K562 (cell line): ENCODE results near the gene ARHGAP28. TPM values are rescaled to one million over a fixed set of nuclear protein-coding genes. Genes with fewer than 3 reads are reported as not detected.

Source experiments
- ATAC-seq: fragments of 200-7000 bp; cut with Tn5 transposase; 3 replicates; pipeline ENCODE4 v1.9.1; 2020; ENCODE audit warnings: moderate library complexity
- BruUV-seq: library from RNA; stranded (reverse); fragments of 400-500 nt; replicated peaks from 2 replicates; lab custom pipeline; 2021; lab: Mats Ljungman, UMichigan
- CTCF ChIA-PET: fragments of 300-600 bp; formaldehyde crosslinking; extraction: SDS; loops from one replicate; lab custom pipeline; 2021; ENCODE audit warnings: low intra/inter-chr PET ratio; lab: Yijun Ruan, JAX
- POLR2A ChIA-PET: fragments of 300-600, 350-650 bp; sonication (Branson Sonifier 250); formaldehyde crosslinking; extraction: SDS; loops from one replicate; lab custom pipeline; 2021; ENCODE audit warnings: antibody characterized with exemption, inconsistent platforms; lab: Yijun Ruan, JAX
- DNase-seq, 4 experiments: peaks; one replicate each; pipeline versions ENCODE4 v3.0.0 to v3.0.0-alpha.2; 2011 to 2018; ENCODE audit warnings: low spot score in 3 of 4, mixed read lengths in 3 of 4; ENCODE audit errors: extremely low read depth in 1 of 4
- FAIRE-seq: peaks from 2 replicates; lab custom pipeline; 2011; peaks lifted over from hg19 to GRCh38; lab: Jason Lieb, UNC
- H2AFZ ChIP-seq: 2 replicates; pipeline ENCODE4 v1.6.0; 2011; ENCODE audit warnings: low read depth, low read length, control low read depth, inconsistent platforms
- H3K27ac ChIP-seq: fragments of 200-600 bp; 3 replicates; pipeline ENCODE4 v1.8.0; 2011; ENCODE audit warnings: low read depth, mild to moderate bottlenecking, control low read depth, inconsistent platforms, low read length, moderate library complexity, mixed read lengths; ENCODE audit errors: extremely low read depth
- H3K27me3 ChIP-seq, 2 experiments: fragments of 300-600 bp in 1 of 2; 2 replicates in 1 of 2; 3 replicates in 1 of 2; pipeline versions ENCODE4 v1.6.0 to v1.8.0; 2011; ENCODE audit warnings: inconsistent platforms in 2 of 2, low read length in 2 of 2, mild to moderate bottlenecking in 1 of 2, mixed read lengths in 1 of 2, moderate library complexity in 1 of 2; ENCODE audit not compliant: control insufficient read depth in 2 of 2, insufficient read depth in 2 of 2
- H3K36me3 ChIP-seq: fragments of 300-600 bp; 3 replicates; pipeline ENCODE4 v1.8.0; 2011; ENCODE audit warnings: mild to moderate bottlenecking, low read length, inconsistent platforms; ENCODE audit not compliant: control insufficient read depth, insufficient read depth
- H3K4me1 ChIP-seq, 2 experiments: fragments of 200-600 bp in 1 of 2; replicated peaks in 1 of 2; 2 replicates in 1 of 2; 3 replicates in 1 of 2; pipeline versions ENCODE4 v1.5.1 to v1.8.0; 2011; ENCODE audit warnings: inconsistent platforms in 2 of 2, low read length in 2 of 2, mild to moderate bottlenecking in 1 of 2, mixed read lengths in 1 of 2, moderate library complexity in 1 of 2; ENCODE audit not compliant: control insufficient read depth in 2 of 2, insufficient read depth in 2 of 2
- H3K4me2 ChIP-seq: 2 replicates; pipeline ENCODE4 v1.6.1; 2011; ENCODE audit warnings: low read length, control low read depth, inconsistent platforms, mixed read lengths; ENCODE audit not compliant: insufficient read depth
- H3K4me3 ChIP-seq: fragments of 200-600 bp; sonication (generic), shearing (Covaris generic); 2 replicates; pipeline ENCODE4 v1.5.1; 2016; ENCODE audit warnings: control low read depth, inconsistent platforms
- H3K79me2 ChIP-seq: fragments of 200-600 bp; 3 replicates; pipeline ENCODE4 v1.8.0; 2011; ENCODE audit warnings: low read length, inconsistent platforms; ENCODE audit not compliant: control insufficient read depth, insufficient read depth
- H3K9ac ChIP-seq, 2 experiments: 2 replicates each; pipeline versions ENCODE4 v1.6.0 to v1.6.1; 2011; ENCODE audit warnings: low read depth in 2 of 2, low read length in 2 of 2, control low read depth in 1 of 2, inconsistent platforms in 1 of 2, mild to moderate bottlenecking in 1 of 2, mixed read lengths in 1 of 2; ENCODE audit not compliant: insufficient read depth in 1 of 2
- H3K9me1 ChIP-seq: one replicate; pipeline ENCODE4 v1.6.0; 2011; ENCODE audit warnings: inconsistent platforms, mild to moderate bottlenecking, low read length, moderate library complexity; ENCODE audit not compliant: control insufficient read depth, insufficient read depth
- H3K9me3 ChIP-seq: replicated peaks from 2 replicates; pipeline ENCODE4 v1.5.1; 2011; ENCODE audit warnings: low read depth, low read length, inconsistent platforms; ENCODE audit not compliant: control insufficient read depth, insufficient read depth
- H4K20me1 ChIP-seq: replicated peaks from 2 replicates; pipeline ENCODE4 v1.6.1; 2011; ENCODE audit warnings: low read length, inconsistent platforms, mixed read lengths; ENCODE audit not compliant: control insufficient read depth, insufficient read depth
- MEIS2 ChIP-seq: fragments of 450-650 bp; IDR thresholded peaks from 2 replicates; pipeline ENCODE4 v1.6.1; 2014; ENCODE audit warnings: mild to moderate bottlenecking; ENCODE audit not compliant: partially characterized antibody
- MTA2 ChIP-seq: fragments of 450-650 bp; IDR thresholded peaks from 2 replicates; pipeline ENCODE4 v1.6.1; 2016; ENCODE audit warnings: low read depth
- SMAD2 ChIP-seq: fragments of 150-350 bp; IDR thresholded peaks from 2 replicates; pipeline ENCODE4 v1.6.1; 2014; ENCODE audit warnings: low read depth, mild to moderate bottlenecking, low read length
- SRSF3 ChIP-seq: fragments of 200-400 bp; formaldehyde crosslinking; IDR thresholded peaks from 2 replicates; pipeline ENCODE4 v1.6.1; 2016; ENCODE audit warnings: mild to moderate bottlenecking, low read length, moderate library complexity; ENCODE audit not compliant: insufficient read depth
- THRB ChIP-seq: fragments of 450-650 bp; formaldehyde crosslinking; conservative IDR thresholded peaks from 2 replicates; pipeline ENCODE4 v1.4.0; 2022; ENCODE audit warnings: mild to moderate bottlenecking, missing genetic modification characterization
- TRIM28 ChIP-seq: fragments of 450-650 bp; IDR thresholded peaks from 2 replicates; pipeline ENCODE4 v1.6.1; 2017
- ZBTB40 ChIP-seq, 2 experiments: fragments of 450-650 bp in 1 of 2; sonication (generic) in 1 of 2; formaldehyde crosslinking in 1 of 2; IDR thresholded peaks; 2 replicates each; pipeline versions ENCODE4 v1.7.1 to v1.9.0; 2016 to 2022; ENCODE audit warnings: inconsistent platforms in 1 of 2, mild to moderate bottlenecking in 1 of 2, missing genetic modification reagents in 1 of 2
- ZNF354B ChIP-seq: fragments of 250-450 bp; sonication (Bioruptor Pico); IDR thresholded peaks from 2 replicates; pipeline ENCODE4 v1.4.0; 2020
- ZNF41 ChIP-seq: fragments of 250-450 bp; sonication (Bioruptor Pico); conservative IDR thresholded peaks from 2 replicates; pipeline ENCODE4 v1.4.0; 2020; ENCODE audit warnings: mild to moderate bottlenecking
- ZNF785 ChIP-seq: fragments of 250-450 bp; sonication (Bioruptor Pico); IDR thresholded peaks from 2 replicates; pipeline ENCODE4 v1.4.0; 2020; ENCODE audit warnings: mild to moderate bottlenecking
- WGBS: fragments of 100-300 bp; shearing (Covaris generic); methylation state at CpG from one replicate; pipeline ENCODE4 v1.1.6; 2016; ENCODE audit warnings: low coverage, mixed read lengths; ENCODE audit not compliant: insufficient coverage; ENCODE audit errors: missing lambda C conversion rate; 5-methylcytosine and 5-hydroxymethylcytosine counted together
- in situ Hi-C: fragments of 300-500 bp; cut with MboI; formaldehyde crosslinking; loops from 4 replicates; pipeline ENCODE4 v1.15.0; 2018; ENCODE audit warnings: inconsistent platforms, mixed read lengths
- intact Hi-C: fragments of 100-400 bp; cut with micrococcal nuclease; formaldehyde crosslinking; loops from 2 replicates; pipeline ENCODE4 v1.14.2; 2022
- polyA plus RNA-seq, 8 experiments: library from polyadenylated mRNA; depleted of rRNA in 4 of 8; stranded (reverse) in 5 of 8; unstranded in 3 of 8; fragments of >200 nt; fragmentation: Nextera tagmentation in 2 of 8; fragmentation: Illumina TruSeq in 1 of 8; extraction: Ambion mirVana in 2 of 8; extraction: Trizol in 1 of 8; gene quantifications; 2 replicates each; pipeline versions ENCODE4 v1.2.1 to v1.2.3, GENCODE V29; 2011 to 2014; ENCODE audit warnings: inconsistent platforms in 1 of 8, missing spikeins in 1 of 8
- total RNA-seq, 7 experiments: library from RNA; depleted of rRNA in 6 of 7; stranded (reverse); fragments of >200 nt in 6 of 7; fragmentation: Illumina TruSeq in 2 of 7; extraction: Trizol in 2 of 7; gene quantifications; 2 replicates each; pipeline versions ENCODE4 v1.2.1 to v1.2.3, GENCODE V29; 2011 to 2021; ENCODE audit warnings: low replicate concordance in 1 of 7

The ARHGAP28 gene
- total and polyA plus RNA-seq, 9 of the 15 experiments (the other 6 are each of a cell fraction or from before 2014, with no cell fraction given) = 0.93 to 5.9 (median 5.0) TPM

- TF ChIP-seq MTA2 = no peak
These were observed 16.1 kb downstream of the ARHGAP28 start (continued) for GRCh38 chr18:6745504-6746031.

GRCh38 chr18:6746386-6746960, 17.0 kb downstream of the ARHGAP28 start:
- no peaks in the 10 kb centered on the region for H3K9me3 ChIP-seq
- H3K4me3 ChIP-seq = no peak overlapping the region
- FAIRE-seq (no peak), ATAC-seq (no peak), DNase-seq (no peak)
- no peak for TF ChIP-seq ZNF354B (CRISPR knock-in tag)
- no peak for TF ChIP-seq SRSF3
- no peak for TF ChIP-seq ZNF785 (CRISPR knock-in tag)
- no peak for TF ChIP-seq SMAD2
- no peak for TF ChIP-seq ZNF41 (CRISPR knock-in tag)
- TF ChIP-seq ZBTB40 (IDR thresholded peaks at IDR 0.05) = peak; percentile 71; the same call in 1 of the 2 replicates
- no peak for TF ChIP-seq ZBTB40 (CRISPR knock-in tag; IDR thresholded peaks at IDR 0.05)
- no peak for TF ChIP-seq MEIS2
- TF ChIP-seq THRB (CRISPR knock-in tag) = no peak
- TF ChIP-seq TRIM28 = no peak
- no TSS peak for BruUV-seq
- no peaks in the 10 kb centered on the region for H4K20me1 ChIP-seq
- no peak overlapping the region for H2AFZ ChIP-seq
- no peak overlapping the region for H3K9ac ChIP-seq
- no peaks in the 10 kb centered on the region for H3K79me2 ChIP-seq
- ChIA-PET CTCF (no interaction called here), POLR2A (no interaction called here)
- intact Hi-C loops = no loop called here
- in situ Hi-C loops = loop anchor here (25.0 kb wide), 1 partner anchor 1459 kb away; the partner anchor contains the start of gene ZBTB14
- H3K27me3 ChIP-seq = no peaks in the 10 kb centered on the region
- 26% methylated on average over 2 of the region's 2 CpGs for WGBS
- no peaks in the 10 kb centered on the region for H3K9me1 ChIP-seq
- H3K36me3 ChIP-seq = no peaks in the 10 kb centered on the region
- H3K4me2 ChIP-seq = no peak overlapping the region
- H3K27ac ChIP-seq = no peak overlapping the region
- H3K4me1 ChIP-seq = peaks cover 0 to 4% of the 10 kb centered on the region in 2 experiments; a peak in 1 of 5 replicates
